HEK293 (cell line): ENCODE measurements around the gene CDYL.

ENCODE experiments used
- GLIS1 ChIP-seq: fragments of 450-650 bp; formaldehyde crosslinking; IDR thresholded peaks from 2 replicates; pipeline ENCODE4 v1.5.1; 2016; ENCODE audit warnings: missing biosample characterization, missing genetic modification characterization
- YY1 ChIP-seq: fragments of 450-650 bp; formaldehyde crosslinking; IDR thresholded peaks from 2 replicates; pipeline ENCODE4 v1.5.1; 2018; ENCODE audit warnings: missing biosample characterization, missing genetic modification characterization
- ZBTB21 ChIP-seq: fragments of 450-650 bp; formaldehyde crosslinking; IDR thresholded peaks from 2 replicates; pipeline ENCODE4 v1.5.1; 2017; ENCODE audit warnings: missing biosample characterization, missing genetic modification characterization
- ZNF184 ChIP-seq: fragments of 450-650 bp; IDR thresholded peaks from 2 replicates; pipeline ENCODE4 v1.5.1; 2018; ENCODE audit warnings: missing biosample characterization, mild to moderate bottlenecking, missing genetic modification characterization
- ZNF747 ChIP-seq: fragments of 450-650 bp; formaldehyde crosslinking; IDR thresholded peaks from 2 replicates; pipeline ENCODE4 v1.5.1; 2016; ENCODE audit warnings: missing biosample characterization, missing genetic modification characterization
- TF ChIP-seq, protein P1 (sequence below): fragments of 450-650 bp; IDR thresholded peaks from 2 replicates; pipeline ENCODE4 v1.5.1; 2018; ENCODE audit warnings: missing biosample characterization, mild to moderate bottlenecking, missing genetic modification characterization
- TF ChIP-seq, protein P2 (sequence below): fragments of 450-650 bp; formaldehyde crosslinking; IDR thresholded peaks from 2 replicates; pipeline ENCODE4 v1.5.1; 2017; ENCODE audit warnings: missing biosample characterization, missing genetic modification characterization
- TF ChIP-seq, protein P3 (sequence below): fragments of 450-650 bp; formaldehyde crosslinking; IDR thresholded peaks from 2 replicates; pipeline ENCODE4 v1.5.1; 2016; ENCODE audit warnings: missing biosample characterization, missing genetic modification characterization

DNA sequence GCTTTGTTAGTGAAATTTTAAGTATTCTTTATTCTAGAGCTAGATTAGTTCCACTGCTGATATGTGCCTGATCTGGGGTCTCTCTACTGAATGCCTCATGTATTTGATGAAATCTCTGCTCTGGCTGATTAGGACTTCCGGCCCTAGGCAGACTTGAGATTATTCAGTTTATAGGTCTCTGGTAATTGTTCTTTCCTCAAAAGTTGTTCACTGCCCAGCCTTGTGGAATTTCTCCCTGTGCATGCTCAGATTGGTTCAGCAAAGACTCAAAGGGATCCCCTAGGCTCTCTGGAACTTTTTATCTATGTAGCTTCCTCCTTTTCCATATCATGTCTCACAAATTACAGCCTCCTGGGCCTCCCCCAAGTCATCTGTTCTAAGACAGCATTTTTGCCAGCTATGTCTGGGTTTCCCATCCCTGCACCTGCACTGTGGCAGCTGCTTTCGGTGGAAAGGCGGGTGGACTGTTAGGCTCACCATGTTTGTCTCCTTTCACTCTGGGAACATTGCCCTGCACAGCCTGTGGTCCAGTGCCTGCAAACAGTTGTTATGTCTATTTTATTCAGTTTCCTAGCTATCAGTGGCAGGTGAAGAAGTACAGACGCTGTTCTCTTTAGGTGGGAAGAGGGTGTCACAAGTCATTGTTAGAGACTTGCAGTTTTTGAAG lies 154.0 kb downstream of the CDYL start:
- TF ChIP-seq ZNF747 (no peak), YY1 (tag by site-specific recombination) (no peak), ZBTB21 (tag by site-specific recombination) (no peak), ZNF184 (tag by site-specific recombination) (no peak), GLIS1 (tag by site-specific recombination) (no peak)
- TF ChIP-seq, protein P1, sequence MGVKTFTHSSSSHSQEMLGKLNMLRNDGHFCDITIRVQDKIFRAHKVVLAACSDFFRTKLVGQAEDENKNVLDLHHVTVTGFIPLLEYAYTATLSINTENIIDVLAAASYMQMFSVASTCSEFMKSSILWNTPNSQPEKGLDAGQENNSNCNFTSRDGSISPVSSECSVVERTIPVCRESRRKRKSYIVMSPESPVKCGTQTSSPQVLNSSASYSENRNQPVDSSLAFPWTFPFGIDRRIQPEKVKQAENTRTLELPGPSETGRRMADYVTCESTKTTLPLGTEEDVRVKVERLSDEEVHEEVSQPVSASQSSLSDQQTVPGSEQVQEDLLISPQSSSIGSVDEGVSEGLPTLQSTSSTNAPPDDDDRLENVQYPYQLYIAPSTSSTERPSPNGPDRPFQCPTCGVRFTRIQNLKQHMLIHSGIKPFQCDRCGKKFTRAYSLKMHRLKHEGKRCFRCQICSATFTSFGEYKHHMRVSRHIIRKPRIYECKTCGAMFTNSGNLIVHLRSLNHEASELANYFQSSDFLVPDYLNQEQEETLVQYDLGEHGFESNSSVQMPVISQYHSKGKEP, result no peak
- TF ChIP-seq, protein P2, sequence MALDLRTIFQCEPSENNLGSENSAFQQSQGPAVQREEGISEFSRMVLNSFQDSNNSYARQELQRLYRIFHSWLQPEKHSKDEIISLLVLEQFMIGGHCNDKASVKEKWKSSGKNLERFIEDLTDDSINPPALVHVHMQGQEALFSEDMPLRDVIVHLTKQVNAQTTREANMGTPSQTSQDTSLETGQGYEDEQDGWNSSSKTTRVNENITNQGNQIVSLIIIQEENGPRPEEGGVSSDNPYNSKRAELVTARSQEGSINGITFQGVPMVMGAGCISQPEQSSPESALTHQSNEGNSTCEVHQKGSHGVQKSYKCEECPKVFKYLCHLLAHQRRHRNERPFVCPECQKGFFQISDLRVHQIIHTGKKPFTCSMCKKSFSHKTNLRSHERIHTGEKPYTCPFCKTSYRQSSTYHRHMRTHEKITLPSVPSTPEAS, result no peak
- TF ChIP-seq, protein P3, sequence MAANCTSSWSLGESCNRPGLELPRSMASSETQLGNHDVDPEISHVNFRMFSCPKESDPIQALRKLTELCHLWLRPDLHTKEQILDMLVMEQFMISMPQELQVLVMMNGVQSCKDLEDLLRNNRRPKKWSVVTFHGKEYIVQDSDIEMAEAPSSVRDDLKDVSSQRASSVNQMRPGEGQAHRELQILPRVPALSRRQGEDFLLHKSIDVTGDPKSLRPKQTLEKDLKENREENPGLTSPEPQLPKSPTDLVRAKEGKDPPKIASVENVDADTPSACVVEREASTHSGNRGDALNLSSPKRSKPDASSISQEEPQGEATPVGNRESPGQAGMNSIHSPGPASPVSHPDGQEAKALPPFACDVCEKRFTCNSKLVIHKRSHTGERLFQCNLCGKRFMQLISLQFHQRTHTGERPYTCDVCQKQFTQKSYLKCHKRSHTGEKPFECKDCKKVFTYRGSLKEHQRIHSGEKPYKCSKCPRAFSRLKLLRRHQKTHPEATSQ (tag by site-specific recombination), result no peak
